ENCODE results near the gene ECE1. TPM values are rescaled to one million over a fixed set of nuclear protein-coding genes. Genes with fewer than 3 reads are reported as not detected.

The ECE1 gene
- total and polyA plus RNA-seq, 2 experiments from 2014 or later, result 82.3 to 100 TPM

GRCh38 chr1:21168444-21168843 lies 121.8 kb downstream of the ECE1 start:
- Histone ChIP-seq H3K27ac (no peak overlapping the region), H3K27me3 (replicated peaks; ENCODE audit: insufficient read depth) (no peaks in the 10 kb centered on the region), H3K9me2 (ENCODE audit: insufficient read depth) (no peaks in the 10 kb centered on the region), H3K36me3 (ENCODE audit: low read depth) (peaks cover 20% of the 10 kb centered on the region), H3K4me3 (no peak overlapping the region), H3F3A (ENCODE audit: insufficient read depth) (peaks cover 15% of the 10 kb centered on the region), H3K4me1 (ENCODE audit: insufficient read depth) (peaks cover 14% of the 10 kb centered on the region; the same call in 1 of the 2 replicates), H3K9ac (no peak overlapping the region), H3K79me2 (ENCODE audit: insufficient read depth) (peaks cover 100% of the 10 kb centered on the region), H3K4me2 (ENCODE audit: unreplicated experiment) (no peak overlapping the region), H4K20me1 (ENCODE audit: insufficient read depth) (0 out of 2 replicates have a peak, but pooled peaks cover 6% of the 10 kb centered on the region), H2AFZ (no peak overlapping the region), H3K9me3 (ENCODE audit: low read depth) (no peaks in the 10 kb centered on the region)
- no peak for DNase-seq
- in situ Hi-C loops (cut with MboI), result no loop called here
- WGBS, 2 experiments (ENCODE audit: low coverage in 1 of 2, low lambda C conversion rate in 2 of 2, missing lambda C conversion rate in 2 of 2), result 100% methylated on average over 2 of the region's 2 CpGs
- TF ChIP-seq EZH2phosphoT487 (IDR thresholded peaks at IDR 0.05; ENCODE audit: insufficient read depth, low read depth) (no peak), EZH2 (IDR thresholded peaks at IDR 0.05; ENCODE audit: insufficient read depth, poor library complexity, severe bottlenecking) (no peak)

Other genes with a start within 250 kb of the ECE1 start
- gene EIF4G3, start 113.6 kb downstream of the ECE1 start, total RNA-seq (2014; rRNA removed; shearing (Covaris generic)), result 43.1 and 65.5 TPM in 2 replicates
- gene EIF4G3, start 113.6 kb downstream of the ECE1 start, polyA plus RNA-seq (2016; fragmentation: Nextera tagmentation; extraction: Ambion mirVana), result 22.0 and 24.0 TPM in 2 replicates
- 14.1 and 18.5 TPM in 2 replicates for gene NBPF3, start 149.7 kb upstream of the ECE1 start, total RNA-seq (2014; rRNA removed; shearing (Covaris generic))
- gene NBPF3, start 149.7 kb upstream of the ECE1 start, polyA plus RNA-seq (2016; fragmentation: Nextera tagmentation; extraction: Ambion mirVana), result 7.5 and 8.9 TPM in 2 replicates
- gene ALPL, start 219.0 kb upstream of the ECE1 start, total RNA-seq (2014; rRNA removed; shearing (Covaris generic)), result not detected in 2 replicates
- 0.35 and 0.95 TPM in 2 replicates for gene ALPL, start 219.0 kb upstream of the ECE1 start, polyA plus RNA-seq (2016; fragmentation: Nextera tagmentation; extraction: Ambion mirVana)